B cell (primary cell): Measurements from ENCODE around the gene PREB. TPM values are rescaled to one million over a fixed set of nuclear protein-coding genes. Genes with fewer than 3 reads are reported as not detected.

Source experiments
- ATAC-seq: fragments of 200-7000 bp; cut with Tn5 transposase; one replicate; pipeline ENCODE4 v1.10.0; 2021; ENCODE audit warnings: low read depth, mild to moderate bottlenecking, moderate number of reproducible peaks, moderate library complexity
- CTCF ChIA-PET: fragments of 350-600 bp; sonication (Branson Sonifier 250); formaldehyde crosslinking; loops from one replicate; lab custom pipeline; 2021; ENCODE audit warnings: antibody characterized with exemption, inconsistent platforms; lab: Charles Lee
- POLR2A ChIA-PET: fragments of 350-600 bp; sonication (Branson Sonifier 250); formaldehyde crosslinking; loops from one replicate; lab custom pipeline; 2021; ENCODE audit warnings: antibody characterized with exemption; lab: Charles Lee
- DNase-seq: peaks from one replicate; pipeline ENCODE4 v3.0.0; 2013
- H2AFZ ChIP-seq: 2 replicates; pipeline ENCODE4 v1.6.1; 2012; ENCODE audit warnings: mild to moderate bottlenecking, low read depth, low read length; ENCODE audit not compliant: insufficient read depth, poor library complexity, severe bottlenecking
- H3K27ac ChIP-seq, 2 donors: 1 replicate in 1 of 2; 2 replicates in 1 of 2; pipeline ENCODE4 v1.5.1; 2012 to 2013; ENCODE audit warnings: low read length in 2 of 2, mild to moderate bottlenecking in 2 of 2, moderate library complexity in 1 of 2
- H3K27me3 ChIP-seq, 4 experiments: fragments of 200-600 bp in 1 of 4; sonication (generic) in 1 of 4; replicated peaks in 1 of 4; 1 replicate in 2 of 4; 2 replicates in 2 of 4; pipeline versions ENCODE4 v1.6.1 to v1.7.0; 2013 to 2016; ENCODE audit warnings: low read length in 3 of 4, mild to moderate bottlenecking in 2 of 4, mixed read lengths in 1 of 4, moderate library complexity in 1 of 4; ENCODE audit not compliant: insufficient read depth in 4 of 4, control insufficient read depth in 3 of 4; ENCODE audit errors: control extremely low read depth in 1 of 4
- H3K36me3 ChIP-seq, 2 experiments: replicated peaks in 1 of 2; 1 replicate in 1 of 2; 2 replicates in 1 of 2; pipeline versions ENCODE4 v1.6.1 to v1.7.1; 2013; ENCODE audit warnings: low read length in 1 of 2; ENCODE audit not compliant: insufficient read depth in 2 of 2, control insufficient read depth in 1 of 2; ENCODE audit errors: control extremely low read depth in 1 of 2, extremely low read depth in 1 of 2
- H3K4me1 ChIP-seq, 2 donors: fragments of 200-600 bp in 1 of 2; sonication (generic) in 1 of 2; 1 replicate in 1 of 2; 2 replicates in 1 of 2; pipeline versions ENCODE4 v1.5.1 to v1.6.1; 2013 to 2017; ENCODE audit warnings: low read length in 2 of 2; ENCODE audit not compliant: control insufficient read depth in 2 of 2, insufficient read depth in 2 of 2
- H3K4me2 ChIP-seq: replicated peaks from 2 replicates; pipeline ENCODE3; 2012; ENCODE audit warnings: mild to moderate bottlenecking, low read depth, low read length; ENCODE audit not compliant: poor library complexity, severe bottlenecking
- H3K4me3 ChIP-seq, 5 experiments: fragments of 200-600 bp in 1 of 5; sonication (generic) in 1 of 5; 1 replicate in 3 of 5; 2 replicates in 2 of 5; pipeline versions ENCODE4 v1.5.1 to v1.7.0; 2011 to 2016; ENCODE audit warnings: low read length in 4 of 5, mild to moderate bottlenecking in 4 of 5, low read depth in 2 of 5, control low read depth in 1 of 5, moderate library complexity in 1 of 5; ENCODE audit not compliant: insufficient read depth in 1 of 5; ENCODE audit errors: control extremely low read depth in 1 of 5, extremely low read depth in 1 of 5
- H3K79me2 ChIP-seq: fragments of 200-600 bp; sonication (generic); one replicate; pipeline ENCODE4 v1.6.0; 2016; ENCODE audit warnings: low read length; ENCODE audit not compliant: control insufficient read depth, insufficient read depth
- H3K9ac ChIP-seq: fragments of 200-600 bp; sonication (generic); 2 replicates; pipeline ENCODE4 v1.6.1; 2017; ENCODE audit warnings: mild to moderate bottlenecking, low read length, moderate library complexity
- H3K9me3 ChIP-seq, 3 donors: one replicate each; pipeline versions ENCODE4 v1.6.1 to v1.7.1; 2013; ENCODE audit warnings: low read length in 2 of 3; ENCODE audit not compliant: control insufficient read depth in 2 of 3, insufficient read depth in 1 of 3; ENCODE audit errors: control extremely low read depth in 1 of 3
- H4K20me1 ChIP-seq: 2 replicates; pipeline ENCODE4 v1.6.0; 2012; ENCODE audit warnings: mild to moderate bottlenecking, low read length; ENCODE audit not compliant: insufficient read depth, control insufficient read depth, poor library complexity, severe bottlenecking
- H3K27ac Mint-ChIP-seq: one replicate; pipeline ENCODE4 v1.8.0; 2021; ENCODE audit warnings: mixed read lengths
- H3K27me3 Mint-ChIP-seq: one replicate; pipeline ENCODE4 v1.8.0; 2021; ENCODE audit warnings: mixed read lengths
- H3K4me1 Mint-ChIP-seq: one replicate; pipeline ENCODE4 v1.8.0; 2021; ENCODE audit warnings: mixed read lengths
- H3K4me3 Mint-ChIP-seq: one replicate; pipeline ENCODE4 v1.8.0; 2021; ENCODE audit warnings: mixed read lengths
- H3K9me3 Mint-ChIP-seq: one replicate; pipeline ENCODE4 v1.8.0; 2022; ENCODE audit warnings: mixed read lengths; ENCODE audit not compliant: insufficient read depth
- EZH2 ChIP-seq: IDR thresholded peaks from 2 replicates; pipeline ENCODE4 v1.6.1; 2012; ENCODE audit warnings: borderline replicate concordance, low read depth, mild to moderate bottlenecking, moderate library complexity, low read length; ENCODE audit not compliant: insufficient read depth, poor library complexity, severe bottlenecking
- WGBS: methylation state at CpG from one replicate; pipeline ENCODE4 v1.1.5; 2013; ENCODE audit warnings: missing lambda C conversion rate; ENCODE audit not compliant: insufficient coverage; 5-methylcytosine and 5-hydroxymethylcytosine counted together
- intact Hi-C: fragments of 100-400 bp; cut with micrococcal nuclease; formaldehyde crosslinking; loops from one replicate; pipeline ENCODE4 v1.10.0; 2022
- polyA plus RNA-seq: library from polyadenylated mRNA; depleted of rRNA; stranded (reverse); fragments of >200 nt; gene quantifications from 2 replicates; pipeline ENCODE4 v1.2.3, GENCODE V29; 2012
- total RNA-seq, 2 donors: library from RNA; stranded (reverse); fragments of 120-200 nt in 1 of 2; gene quantifications; 1 replicate in 1 of 2; 2 replicates in 1 of 2; pipeline versions ENCODE4 v1.2.3 to v1.2.4, GENCODE V29; 2013 to 2022
- TF ChIP-seq, protein P1 (sequence below): fragments of 200-600 bp; IDR thresholded peaks from one replicate; pipeline ENCODE4 v1.8.0; 2022; ENCODE audit warnings: antibody characterized with exemption, mild to moderate bottlenecking

The PREB gene
- total and polyA plus RNA-seq, 2 donors (not counting 1 experiment from before 2014, with no cell fraction given) = 46.0 to 88.9 TPM

DNA sequence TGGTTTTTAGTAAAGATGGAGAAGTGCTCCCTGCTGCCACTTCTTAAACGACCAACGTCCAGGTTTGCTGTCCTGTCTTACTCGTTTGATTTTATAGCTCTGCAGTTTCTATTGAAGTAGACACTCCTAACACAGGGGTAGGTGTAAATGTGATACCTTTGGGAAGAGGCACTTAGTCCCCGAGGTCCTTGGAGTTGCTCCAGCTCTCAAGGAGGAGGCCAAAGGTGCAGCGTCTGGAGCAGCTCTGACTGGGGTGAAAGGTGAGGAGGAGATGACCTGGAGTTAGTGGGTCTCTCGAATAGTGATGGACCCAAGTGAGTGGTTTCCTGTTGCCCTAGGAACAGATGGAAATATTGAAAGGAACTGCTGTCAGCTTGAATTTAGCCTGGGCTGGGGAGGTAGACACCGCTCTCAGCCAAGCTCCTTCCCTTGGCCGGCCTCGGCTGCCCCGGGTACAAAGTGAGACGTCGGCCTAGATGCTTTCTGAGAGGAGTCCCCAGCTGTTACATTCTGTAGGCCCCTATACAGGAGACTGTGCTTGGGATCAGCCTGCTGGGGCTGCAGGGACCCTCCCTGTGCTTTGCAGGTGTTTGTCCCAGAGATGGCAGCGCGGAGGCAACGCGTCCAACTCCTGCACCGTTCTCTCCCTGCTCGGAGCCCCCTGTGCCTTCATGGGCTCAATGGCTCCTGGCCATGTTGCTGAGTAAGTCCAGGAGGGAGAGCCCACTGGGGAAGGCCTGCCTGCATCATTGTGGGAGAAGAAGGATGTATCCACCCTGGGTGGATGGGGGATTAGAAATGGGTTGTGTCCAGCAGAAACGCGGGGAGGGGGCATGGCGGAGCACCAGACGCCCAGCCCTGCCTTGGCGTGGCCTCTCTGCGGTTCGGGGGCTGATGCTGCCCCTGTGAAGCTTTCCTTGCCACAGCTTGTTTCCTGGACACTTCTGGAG, 42.4 kb downstream of the PREB start:
- H3K4me3 Mint-ChIP-seq = no peak overlapping the region
- POLR2A ChIA-PET = no interaction called here
- TF ChIP-seq, protein P1, sequence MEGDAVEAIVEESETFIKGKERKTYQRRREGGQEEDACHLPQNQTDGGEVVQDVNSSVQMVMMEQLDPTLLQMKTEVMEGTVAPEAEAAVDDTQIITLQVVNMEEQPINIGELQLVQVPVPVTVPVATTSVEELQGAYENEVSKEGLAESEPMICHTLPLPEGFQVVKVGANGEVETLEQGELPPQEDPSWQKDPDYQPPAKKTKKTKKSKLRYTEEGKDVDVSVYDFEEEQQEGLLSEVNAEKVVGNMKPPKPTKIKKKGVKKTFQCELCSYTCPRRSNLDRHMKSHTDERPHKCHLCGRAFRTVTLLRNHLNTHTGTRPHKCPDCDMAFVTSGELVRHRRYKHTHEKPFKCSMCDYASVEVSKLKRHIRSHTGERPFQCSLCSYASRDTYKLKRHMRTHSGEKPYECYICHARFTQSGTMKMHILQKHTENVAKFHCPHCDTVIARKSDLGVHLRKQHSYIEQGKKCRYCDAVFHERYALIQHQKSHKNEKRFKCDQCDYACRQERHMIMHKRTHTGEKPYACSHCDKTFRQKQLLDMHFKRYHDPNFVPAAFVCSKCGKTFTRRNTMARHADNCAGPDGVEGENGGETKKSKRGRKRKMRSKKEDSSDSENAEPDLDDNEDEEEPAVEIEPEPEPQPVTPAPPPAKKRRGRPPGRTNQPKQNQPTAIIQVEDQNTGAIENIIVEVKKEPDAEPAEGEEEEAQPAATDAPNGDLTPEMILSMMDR = no peak
- no peak for TF ChIP-seq EZH2

More for the DNA sequence above, 42.4 kb downstream of the PREB start:
- peaks cover 9 to 13% of the 10 kb centered on the region in 2 donors for H3K4me1 ChIP-seq
- ATAC-seq (no peak), DNase-seq (no peak)
- no peak overlapping the region for H2AFZ ChIP-seq
- peaks cover 3% of the 10 kb centered on the region for H3K79me2 ChIP-seq
- no peak overlapping the region for H3K27ac ChIP-seq
- no peak overlapping the region for H3K4me3 ChIP-seq
- Mint-ChIP-seq H3K27me3 (no peaks in the 10 kb centered on the region), H3K4me1 (peaks cover 19% of the 10 kb centered on the region), H3K27ac (no peak overlapping the region), H3K9me3 (no peaks in the 10 kb centered on the region)
- no peak overlapping the region for H3K9ac ChIP-seq
- H3K4me2 ChIP-seq = no peak overlapping the region
- H3K36me3 ChIP-seq = no peaks in the 10 kb centered on the region
- H4K20me1 ChIP-seq = no peaks in the 10 kb centered on the region
- 86% methylated on average over 18 of the region's 25 CpGs for WGBS
- CTCF ChIA-PET = interaction anchor here (1.5 kb wide), 1 partner anchor 10 kb away, joined by 4 read pairs; no protein-coding TSS in a partner anchor
- intact Hi-C loops = no loop called here
- no peaks in the 10 kb centered on the region for H3K27me3 ChIP-seq
- no peaks in the 10 kb centered on the region for H3K9me3 ChIP-seq
